Erythroblast (primary cell): Measurements from ENCODE around the gene MTG2.

Experiments
- GATA1 ChIP-seq: IDR thresholded peaks from 2 replicates; pipeline ENCODE4 v1.6.1; 2011; ENCODE audit warnings: low read depth, mild to moderate bottlenecking, control low read depth, low read length, moderate library complexity
- POLR2A ChIP-seq: IDR thresholded peaks from 2 replicates; pipeline ENCODE4 v1.6.1; 2011; ENCODE audit warnings: mild to moderate bottlenecking, low read length

DNA sequence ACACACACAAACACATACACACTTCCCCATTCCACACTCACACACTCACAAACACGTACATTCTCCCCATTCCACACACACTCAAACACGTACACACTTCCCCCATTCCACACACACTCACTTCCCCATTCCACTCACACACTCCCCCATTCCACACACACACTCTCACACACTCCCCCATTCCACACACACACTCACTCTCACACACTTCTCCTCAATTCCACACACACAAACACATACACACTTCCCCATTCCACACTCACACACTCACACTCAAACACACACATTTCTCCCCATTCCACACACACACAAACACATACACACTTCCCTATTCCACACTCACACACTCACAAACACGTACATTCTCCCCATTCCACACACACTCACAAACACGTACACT lies 46.8 kb downstream of the MTG2 start:
- TF ChIP-seq POLR2A (no peak), GATA1 (no peak)
